HepG2 (cell line): Measurements from ENCODE around the gene ALDH1A2. TPM values are rescaled to one million over a fixed set of nuclear protein-coding genes. Genes with fewer than 3 reads are reported as not detected.

Source experiments
- ATAC-seq: fragments of 200-7000 bp; cut with Tn5 transposase; 3 replicates; pipeline ENCODE4 v1.9.1; 2020; ENCODE audit warnings: mild to moderate bottlenecking, moderate library complexity
- BruUV-seq: library from RNA; stranded (reverse); fragments of 400-500 nt; replicated peaks from 2 replicates; lab custom pipeline; 2021; lab: Mats Ljungman, UMichigan
- CTCF ChIA-PET: fragments of 300-600 bp; formaldehyde crosslinking; extraction: SDS; loops from one replicate; lab custom pipeline; 2021; ENCODE audit warnings: low total read pairs, inconsistent platforms, low intra/inter-chr PET ratio; lab: Yijun Ruan, JAX
- POLR2A ChIA-PET: fragments of 350-600 bp; sonication (Branson Sonifier 250); formaldehyde crosslinking; loops from one replicate; lab custom pipeline; 2020; ENCODE audit warnings: antibody characterized with exemption, inconsistent platforms; lab: Yijun Ruan, JAX
- DNase-seq: peaks from one replicate; pipeline ENCODE4 v3.0.0-alpha.2; 2015; ENCODE audit warnings: low spot score
- FAIRE-seq: peaks from 3 replicates; lab custom pipeline; 2011; peaks lifted over from hg19 to GRCh38; lab: Jason Lieb, UNC
- H2AFZ ChIP-seq: one replicate; pipeline ENCODE4 v1.6.1; 2011; ENCODE audit warnings: low read length, inconsistent platforms
- H3K27ac ChIP-seq: fragments of 300-600 bp; 3 replicates; pipeline ENCODE4 v1.8.0; 2011; ENCODE audit warnings: mixed run types, mild to moderate bottlenecking, mixed read lengths, low read length, inconsistent platforms; ENCODE audit not compliant: insufficient read depth; ENCODE audit errors: extremely low read length
- H3K27me3 ChIP-seq, 2 experiments: fragments of 200-600 bp in 1 of 2; 2 replicates in 1 of 2; 3 replicates in 1 of 2; pipeline versions ENCODE4 v1.6.0 to v1.8.0; 2011; ENCODE audit warnings: low read length in 2 of 2, mild to moderate bottlenecking in 2 of 2, moderate library complexity in 2 of 2, inconsistent platforms in 1 of 2; ENCODE audit not compliant: insufficient read depth in 2 of 2, control insufficient read depth in 1 of 2
- H3K36me3 ChIP-seq, 2 experiments: fragments of 200-600 bp in 1 of 2; replicated peaks in 1 of 2; 2 replicates in 1 of 2; 3 replicates in 1 of 2; pipeline versions ENCODE4 v1.5.1 to v1.8.0; 2011; ENCODE audit warnings: low read length in 2 of 2, inconsistent platforms in 1 of 2; ENCODE audit not compliant: insufficient read depth in 2 of 2, control insufficient read depth in 1 of 2
- H3K4me1 ChIP-seq: 2 replicates; pipeline ENCODE4 v1.5.1; 2012; ENCODE audit warnings: low read length, inconsistent platforms; ENCODE audit not compliant: insufficient read depth
- H3K4me2 ChIP-seq: 2 replicates; pipeline ENCODE4 v1.6.0; 2011; ENCODE audit warnings: low read depth, low read length, inconsistent platforms
- H3K4me3 ChIP-seq, 3 experiments: fragments of 200-600 bp in 1 of 3; sonication (generic), shearing (Covaris generic) in 1 of 3; replicated peaks in 1 of 3; 2 replicates each; pipeline ENCODE4 v1.5.1; 2011 to 2016; ENCODE audit warnings: low read length in 3 of 3, inconsistent platforms in 2 of 3, low read depth in 2 of 3, mild to moderate bottlenecking in 2 of 3, control low read depth in 1 of 3, mixed read lengths in 1 of 3; ENCODE audit not compliant: insufficient read depth in 1 of 3
- H3K79me2 ChIP-seq: one replicate; pipeline ENCODE4 v1.6.1; 2011; ENCODE audit warnings: low read length, inconsistent platforms; ENCODE audit not compliant: insufficient read depth
- H3K9ac ChIP-seq: 2 replicates; pipeline ENCODE4 v1.6.0; 2011; ENCODE audit warnings: mild to moderate bottlenecking, low read depth, low read length, inconsistent platforms; ENCODE audit not compliant: insufficient read depth
- H3K9me3 ChIP-seq: 2 replicates; pipeline ENCODE4 v1.5.1; 2012; ENCODE audit warnings: mild to moderate bottlenecking, low read length
- H4K20me1 ChIP-seq: 2 replicates; pipeline ENCODE4 v1.6.0; 2011; ENCODE audit warnings: inconsistent platforms, mild to moderate bottlenecking, low read length, moderate library complexity; ENCODE audit not compliant: insufficient read depth
- PAX8 ChIP-seq: sonication (generic); formaldehyde crosslinking; IDR thresholded peaks from 2 replicates; pipeline ENCODE4 v1.8.0; 2022; ENCODE audit warnings: mild to moderate bottlenecking, missing genetic modification reagents, borderline replicate concordance
- STAG1 ChIP-seq: sonication (generic); formaldehyde crosslinking; IDR thresholded peaks from 2 replicates; pipeline ENCODE4 v1.4.0; 2020; ENCODE audit warnings: missing genetic modification reagents
- ZNF761 ChIP-seq: sonication (generic); formaldehyde crosslinking; conservative IDR thresholded peaks from 2 replicates; pipeline ENCODE4 v1.4.0; 2020; ENCODE audit warnings: mild to moderate bottlenecking, missing genetic modification reagents
- WGBS: methylation state at CpG from one replicate; pipeline ENCODE4 v1.1.6; 2017; ENCODE audit warnings: low lambda C conversion rate; 5-methylcytosine and 5-hydroxymethylcytosine counted together
- in situ Hi-C: cut with HindIII; loops from 2 replicates; pipeline ENCODE4 v1.10.0; 2017; ENCODE audit warnings: low pct_unique_long_range_greater_than_20kb; ENCODE audit not compliant: extremely low pct_ligation_motif_present
- intact Hi-C: fragments of 100-400 bp; cut with micrococcal nuclease; formaldehyde crosslinking; loops from one replicate; pipeline ENCODE4 v1.10.0; 2022; ENCODE audit not compliant: unreplicated experiment
- polyA plus RNA-seq, 8 experiments: library from polyadenylated mRNA; depleted of rRNA in 3 of 8; stranded (reverse) in 7 of 8; unstranded in 1 of 8; fragments of >200 nt; fragmentation: Illumina TruSeq in 4 of 8; extraction: Trizol in 4 of 8; gene quantifications; 2 replicates each; pipeline versions ENCODE4 v1.2.1 to v1.2.3, GENCODE V29; 2011 to 2016; ENCODE audit warnings: low read depth in 4 of 8, missing spikeins in 1 of 8, mixed read lengths in 1 of 8; ENCODE audit not compliant: insufficient read depth in 1 of 8
- total RNA-seq, 5 experiments: library from RNA; depleted of rRNA; stranded (reverse); fragments of >200 nt; fragmentation: Illumina TruSeq; extraction: Trizol; gene quantifications; 2 replicates each; pipeline ENCODE4 v1.2.3, GENCODE V29; 2016; ENCODE audit warnings: low read depth in 1 of 5
- TF ChIP-seq, protein P1 (sequence below): sonication (generic); formaldehyde crosslinking; IDR thresholded peaks from 2 replicates; pipeline ENCODE4 v1.5.0; 2020; ENCODE audit warnings: mild to moderate bottlenecking, missing genetic modification reagents, moderate library complexity
- TF ChIP-seq, protein P2 (sequence below): sonication (generic); formaldehyde crosslinking; IDR thresholded peaks from 2 replicates; pipeline ENCODE4 v1.8.0; 2022; ENCODE audit warnings: missing genetic modification reagents, mild to moderate bottlenecking, inconsistent platforms, borderline replicate concordance

ALDH1A2 gene
- total and polyA plus RNA-seq, 2 of the 13 experiments (the other 11 are each of a cell fraction or from before 2014, with no cell fraction given) = 0.64 to 0.90 TPM

DNA sequence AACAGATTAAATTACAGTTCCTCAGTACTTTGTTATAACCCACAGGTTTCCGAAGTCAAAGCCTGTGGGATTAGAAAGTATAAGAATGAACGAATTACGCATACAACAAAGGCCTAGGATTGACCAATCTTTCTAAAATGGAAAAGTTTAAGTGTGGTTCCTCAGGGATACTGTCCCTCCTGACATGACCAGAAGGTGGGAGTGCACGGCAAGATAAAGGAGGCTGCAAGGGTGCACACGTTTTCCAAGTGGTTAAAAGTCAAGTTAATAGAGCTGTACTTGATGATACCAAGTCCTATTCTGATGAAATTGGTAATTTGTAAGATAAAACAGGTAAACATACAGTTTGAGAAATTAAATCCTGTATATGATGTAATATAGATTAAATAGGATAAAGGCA lies 96.2 kb downstream of the ALDH1A2 start:
- FAIRE-seq = no peak
- TF ChIP-seq, protein P1, sequence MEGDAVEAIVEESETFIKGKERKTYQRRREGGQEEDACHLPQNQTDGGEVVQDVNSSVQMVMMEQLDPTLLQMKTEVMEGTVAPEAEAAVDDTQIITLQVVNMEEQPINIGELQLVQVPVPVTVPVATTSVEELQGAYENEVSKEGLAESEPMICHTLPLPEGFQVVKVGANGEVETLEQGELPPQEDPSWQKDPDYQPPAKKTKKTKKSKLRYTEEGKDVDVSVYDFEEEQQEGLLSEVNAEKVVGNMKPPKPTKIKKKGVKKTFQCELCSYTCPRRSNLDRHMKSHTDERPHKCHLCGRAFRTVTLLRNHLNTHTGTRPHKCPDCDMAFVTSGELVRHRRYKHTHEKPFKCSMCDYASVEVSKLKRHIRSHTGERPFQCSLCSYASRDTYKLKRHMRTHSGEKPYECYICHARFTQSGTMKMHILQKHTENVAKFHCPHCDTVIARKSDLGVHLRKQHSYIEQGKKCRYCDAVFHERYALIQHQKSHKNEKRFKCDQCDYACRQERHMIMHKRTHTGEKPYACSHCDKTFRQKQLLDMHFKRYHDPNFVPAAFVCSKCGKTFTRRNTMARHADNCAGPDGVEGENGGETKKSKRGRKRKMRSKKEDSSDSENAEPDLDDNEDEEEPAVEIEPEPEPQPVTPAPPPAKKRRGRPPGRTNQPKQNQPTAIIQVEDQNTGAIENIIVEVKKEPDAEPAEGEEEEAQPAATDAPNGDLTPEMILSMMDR (CRISPR knock-in tag) = peak; percentile 43
- TF ChIP-seq STAG1 (CRISPR knock-in tag) (peak; percentile 29; the same call in 1 of the 2 replicates), ZNF761 (CRISPR knock-in tag) (no peak), PAX8 (CRISPR knock-in tag) (no peak)
- TF ChIP-seq, protein P2, sequence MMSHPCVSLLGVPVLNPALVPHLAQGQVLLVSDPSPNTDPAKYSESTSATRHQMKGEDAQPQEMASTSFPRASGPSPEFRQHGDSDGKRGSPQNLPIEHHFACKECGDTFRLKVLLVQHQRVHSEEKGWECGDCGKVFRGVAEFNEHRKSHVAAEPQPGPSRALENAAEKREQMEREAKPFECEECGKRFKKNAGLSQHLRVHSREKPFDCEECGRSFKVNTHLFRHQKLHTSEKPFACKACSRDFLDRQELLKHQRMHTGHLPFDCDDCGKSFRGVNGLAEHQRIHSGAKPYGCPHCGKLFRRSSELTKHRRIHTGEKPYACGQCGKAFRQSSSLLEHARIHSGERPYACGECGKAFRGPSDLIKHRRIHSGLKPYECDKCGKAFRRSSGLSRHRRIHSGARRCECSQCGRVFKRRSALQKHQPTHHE = no peak
- TF ChIP-seq, all 625 proteins: peak for 2
- no TSS peak for BruUV-seq
- Histone ChIP-seq H3K4me2 (no peak overlapping the region), H3K36me3 (no peaks in the 10 kb centered on the region), H2AFZ (no peak overlapping the region), H3K4me1 (no peaks in the 10 kb centered on the region), H3K27me3 (no peaks in the 10 kb centered on the region; a peak in 1 of 5 replicates), H4K20me1 (no peaks in the 10 kb centered on the region), H3K27ac (no peak overlapping the region), H3K79me2 (no peaks in the 10 kb centered on the region), H3K9me3 (no peaks in the 10 kb centered on the region), H3K4me3 (no peak overlapping the region), H3K9ac (no peak overlapping the region)
- WGBS = 17% methylated on average over 5 of the region's 5 CpGs
- no peak; the same call in 2 of the 3 replicates for ATAC-seq
- intact Hi-C loops = loop anchor here (1.0 kb wide), 1 partner anchor 97 kb away; no protein-coding TSS in a partner anchor
- DNase-seq = no peak
- ChIA-PET CTCF (no interaction called here), POLR2A (no interaction called here)
- in situ Hi-C loops = no loop called here
